Neural cell (in vitro differentiated cells): ENCODE measurements around the gene SLC12A7. TPM values are rescaled to one million over a fixed set of nuclear protein-coding genes. Genes with fewer than 3 reads are reported as not detected.

Experiments
- H2AFZ ChIP-seq: fragments of 200-600, 300-800 bp; sonication (generic), shearing (Covaris generic); 2 replicates; pipeline ENCODE4 v1.6.0; 2014; ENCODE audit warnings: low read depth, mild to moderate bottlenecking, antibody characterized with exemption, low read length, moderate library complexity
- H3F3A ChIP-seq: fragments of 200-600 bp; shearing (Covaris generic); 2 replicates; pipeline ENCODE4 v1.6.1; 2016; ENCODE audit warnings: mild to moderate bottlenecking, moderate library complexity, mixed read lengths, antibody characterized with exemption, low read length; ENCODE audit not compliant: insufficient read depth, poor library complexity, severe bottlenecking
- H3K27ac ChIP-seq: fragments of 200-600, 300-800 bp; sonication (generic), shearing (Covaris generic); 2 replicates; pipeline ENCODE4 v1.5.1; 2014; ENCODE audit warnings: mild to moderate bottlenecking, low read length, moderate library complexity
- H3K27me3 ChIP-seq: fragments of 300-800, 200-600 bp; sonication (generic), shearing (Covaris generic); 2 replicates; pipeline ENCODE4 v1.6.0; 2014; ENCODE audit warnings: mild to moderate bottlenecking, low read depth, low read length, moderate library complexity; ENCODE audit not compliant: insufficient read depth
- H3K36me3 ChIP-seq: fragments of 300-800, 200-600 bp; sonication (generic), shearing (Covaris generic); 2 replicates; pipeline ENCODE4 v1.5.1; 2014; ENCODE audit warnings: mild to moderate bottlenecking, antibody characterized with exemption, low read length, moderate library complexity; ENCODE audit not compliant: insufficient read depth
- H3K4me2 ChIP-seq: fragments of 300-800, 200-600 bp; sonication (generic), shearing (Covaris generic); 2 replicates; pipeline ENCODE4 v1.6.0; 2014; ENCODE audit warnings: mild to moderate bottlenecking, low read length
- H3K4me3 ChIP-seq: fragments of 300-800, 200-600 bp; sonication (generic), shearing (Covaris generic); 2 replicates; pipeline ENCODE4 v1.5.1; 2014; ENCODE audit warnings: mild to moderate bottlenecking, low read length, moderate library complexity
- H3K79me2 ChIP-seq: fragments of 200-600 bp; shearing (Covaris generic); replicated peaks from 2 replicates; pipeline ENCODE4 v1.6.0; 2014; ENCODE audit warnings: mild to moderate bottlenecking, low read length, moderate library complexity; ENCODE audit not compliant: insufficient read depth
- H3K9ac ChIP-seq: fragments of 300-800, 200-600 bp; sonication (generic), shearing (Covaris generic); 2 replicates; pipeline ENCODE4 v1.6.1; 2016; ENCODE audit warnings: mild to moderate bottlenecking, low read length, mixed read lengths
- H3K9me2 ChIP-seq: fragments of 200-600 bp; shearing (Covaris generic); 2 replicates; pipeline ENCODE4 v1.6.1; 2016; ENCODE audit warnings: mild to moderate bottlenecking, low read length, mixed read lengths; ENCODE audit not compliant: insufficient read depth
- H3K9me3 ChIP-seq: fragments of 200-600, 300-800 bp; sonication (generic), shearing (Covaris generic); 2 replicates; pipeline ENCODE4 v1.6.1; 2016; ENCODE audit warnings: mild to moderate bottlenecking, mixed run types, low read length, moderate library complexity, mixed read lengths
- H4K20me1 ChIP-seq: fragments of 200-600 bp; shearing (Covaris generic); 2 replicates; pipeline ENCODE4 v1.6.1; 2016; ENCODE audit warnings: mild to moderate bottlenecking, mixed run types; ENCODE audit not compliant: insufficient read depth
- EP300 ChIP-seq: fragments of 450-650 bp; conservative IDR thresholded peaks from 2 replicates; pipeline ENCODE4 v1.6.1; 2014; ENCODE audit warnings: antibody characterized with exemption, mild to moderate bottlenecking, moderate library complexity; ENCODE audit not compliant: poor library complexity, severe bottlenecking
- EZH2 ChIP-seq: fragments of 200-600, 300-800 bp; shearing (Covaris generic), sonication (generic); IDR thresholded peaks from 2 replicates; pipeline ENCODE4 v1.6.1; 2014; ENCODE audit warnings: antibody characterized with exemption, low read length, borderline replicate concordance, mild to moderate bottlenecking; ENCODE audit not compliant: insufficient read depth, poor library complexity, severe bottlenecking
- MXI1 ChIP-seq: fragments of 450-650 bp; conservative IDR thresholded peaks from 2 replicates; pipeline ENCODE4 v1.6.1; 2014; ENCODE audit warnings: antibody characterized with exemption, mild to moderate bottlenecking; ENCODE audit not compliant: poor library complexity, severe bottlenecking
- POLR2AphosphoS5 ChIP-seq: IDR thresholded peaks from 2 replicates; pipeline ENCODE4 v1.6.1; 2012
- RAD21 ChIP-seq: fragments of 450-650 bp; conservative IDR thresholded peaks from 2 replicates; pipeline ENCODE4 v1.6.1; 2014; ENCODE audit warnings: antibody characterized with exemption, mild to moderate bottlenecking, moderate library complexity
- SMC3 ChIP-seq: fragments of 450-650 bp; conservative IDR thresholded peaks from 2 replicates; pipeline ENCODE4 v1.6.1; 2014; ENCODE audit warnings: antibody characterized with exemption, mild to moderate bottlenecking, moderate library complexity; ENCODE audit not compliant: poor library complexity
- TAF1 ChIP-seq: IDR thresholded peaks from 2 replicates; pipeline ENCODE4 v1.6.1; 2012; ENCODE audit warnings: low read depth
- polyA plus RNA-seq: library from polyadenylated mRNA; depleted of rRNA; stranded (reverse); fragments of >200 nt; gene quantifications from 2 replicates; pipeline ENCODE4 v1.2.3, GENCODE V29; 2014
- TF ChIP-seq, protein P1 (sequence below): fragments of 450-650 bp; IDR thresholded peaks from 2 replicates; pipeline ENCODE4 v1.5.1; 2014; ENCODE audit warnings: antibody characterized with exemption, mild to moderate bottlenecking, moderate library complexity; ENCODE audit not compliant: poor library complexity, severe bottlenecking
- TF ChIP-seq, protein P2 (sequence below): IDR thresholded peaks from 2 replicates; pipeline ENCODE4 v1.6.1; 2012; ENCODE audit warnings: borderline replicate concordance

The SLC12A7 gene
- polyA plus RNA-seq, 1 donor from 2014 or later = 4.5 TPM

DNA sequence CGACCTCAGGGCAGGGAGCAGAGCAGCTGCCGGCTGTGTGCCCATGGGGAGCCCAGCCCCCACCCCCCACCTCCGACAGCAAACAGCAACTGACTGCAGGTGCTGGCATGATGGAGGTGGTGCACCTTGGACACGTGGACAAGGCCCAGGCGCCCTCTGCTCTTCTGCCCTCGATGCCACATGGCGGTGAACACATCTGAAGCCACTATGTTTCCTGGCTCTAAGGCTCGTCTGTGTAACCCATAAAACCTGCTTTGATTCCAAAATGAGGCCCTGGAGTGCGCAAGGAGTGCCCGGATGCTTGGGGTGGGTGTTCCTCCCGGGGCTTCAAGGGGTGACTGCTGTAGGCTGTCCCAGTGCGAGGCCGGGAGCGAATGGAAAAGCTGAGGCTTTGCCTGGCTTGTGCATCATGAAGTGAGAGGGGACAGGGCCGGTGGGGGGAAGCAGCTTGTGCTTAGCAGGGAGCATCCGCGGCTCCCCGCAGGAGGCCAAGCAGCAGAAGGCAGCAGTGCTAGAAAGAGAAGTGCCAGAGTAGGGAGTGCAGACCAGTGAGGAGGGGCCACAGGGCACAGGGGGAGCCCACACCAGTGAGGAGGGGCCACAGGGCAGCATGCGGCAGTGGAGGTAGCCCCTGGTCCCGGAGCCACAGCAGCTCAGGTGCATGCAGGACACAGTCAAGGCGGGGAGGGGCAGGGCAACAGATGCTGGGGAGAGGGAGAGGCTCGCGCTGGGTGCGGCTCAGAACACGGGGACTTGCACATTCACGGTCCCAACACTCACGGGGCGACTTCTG is 73.2 kb downstream of the SLC12A7 start:
- H2AFZ ChIP-seq = no peak overlapping the region
- no peak overlapping the region for H3K4me2 ChIP-seq
- H3K9me2 ChIP-seq = no peaks in the 10 kb centered on the region
- no peaks in the 10 kb centered on the region for H3K9me3 ChIP-seq
- H4K20me1 ChIP-seq = no peaks in the 10 kb centered on the region
- no peak overlapping the region for H3K4me3 ChIP-seq
- H3K36me3 ChIP-seq = no peaks in the 10 kb centered on the region
- TF ChIP-seq POLR2AphosphoS5 = no peak
- TF ChIP-seq EZH2 = no peak
- TF ChIP-seq, protein P1, sequence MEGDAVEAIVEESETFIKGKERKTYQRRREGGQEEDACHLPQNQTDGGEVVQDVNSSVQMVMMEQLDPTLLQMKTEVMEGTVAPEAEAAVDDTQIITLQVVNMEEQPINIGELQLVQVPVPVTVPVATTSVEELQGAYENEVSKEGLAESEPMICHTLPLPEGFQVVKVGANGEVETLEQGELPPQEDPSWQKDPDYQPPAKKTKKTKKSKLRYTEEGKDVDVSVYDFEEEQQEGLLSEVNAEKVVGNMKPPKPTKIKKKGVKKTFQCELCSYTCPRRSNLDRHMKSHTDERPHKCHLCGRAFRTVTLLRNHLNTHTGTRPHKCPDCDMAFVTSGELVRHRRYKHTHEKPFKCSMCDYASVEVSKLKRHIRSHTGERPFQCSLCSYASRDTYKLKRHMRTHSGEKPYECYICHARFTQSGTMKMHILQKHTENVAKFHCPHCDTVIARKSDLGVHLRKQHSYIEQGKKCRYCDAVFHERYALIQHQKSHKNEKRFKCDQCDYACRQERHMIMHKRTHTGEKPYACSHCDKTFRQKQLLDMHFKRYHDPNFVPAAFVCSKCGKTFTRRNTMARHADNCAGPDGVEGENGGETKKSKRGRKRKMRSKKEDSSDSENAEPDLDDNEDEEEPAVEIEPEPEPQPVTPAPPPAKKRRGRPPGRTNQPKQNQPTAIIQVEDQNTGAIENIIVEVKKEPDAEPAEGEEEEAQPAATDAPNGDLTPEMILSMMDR = no peak
- no peak for TF ChIP-seq RAD21
- TF ChIP-seq, protein P2, sequence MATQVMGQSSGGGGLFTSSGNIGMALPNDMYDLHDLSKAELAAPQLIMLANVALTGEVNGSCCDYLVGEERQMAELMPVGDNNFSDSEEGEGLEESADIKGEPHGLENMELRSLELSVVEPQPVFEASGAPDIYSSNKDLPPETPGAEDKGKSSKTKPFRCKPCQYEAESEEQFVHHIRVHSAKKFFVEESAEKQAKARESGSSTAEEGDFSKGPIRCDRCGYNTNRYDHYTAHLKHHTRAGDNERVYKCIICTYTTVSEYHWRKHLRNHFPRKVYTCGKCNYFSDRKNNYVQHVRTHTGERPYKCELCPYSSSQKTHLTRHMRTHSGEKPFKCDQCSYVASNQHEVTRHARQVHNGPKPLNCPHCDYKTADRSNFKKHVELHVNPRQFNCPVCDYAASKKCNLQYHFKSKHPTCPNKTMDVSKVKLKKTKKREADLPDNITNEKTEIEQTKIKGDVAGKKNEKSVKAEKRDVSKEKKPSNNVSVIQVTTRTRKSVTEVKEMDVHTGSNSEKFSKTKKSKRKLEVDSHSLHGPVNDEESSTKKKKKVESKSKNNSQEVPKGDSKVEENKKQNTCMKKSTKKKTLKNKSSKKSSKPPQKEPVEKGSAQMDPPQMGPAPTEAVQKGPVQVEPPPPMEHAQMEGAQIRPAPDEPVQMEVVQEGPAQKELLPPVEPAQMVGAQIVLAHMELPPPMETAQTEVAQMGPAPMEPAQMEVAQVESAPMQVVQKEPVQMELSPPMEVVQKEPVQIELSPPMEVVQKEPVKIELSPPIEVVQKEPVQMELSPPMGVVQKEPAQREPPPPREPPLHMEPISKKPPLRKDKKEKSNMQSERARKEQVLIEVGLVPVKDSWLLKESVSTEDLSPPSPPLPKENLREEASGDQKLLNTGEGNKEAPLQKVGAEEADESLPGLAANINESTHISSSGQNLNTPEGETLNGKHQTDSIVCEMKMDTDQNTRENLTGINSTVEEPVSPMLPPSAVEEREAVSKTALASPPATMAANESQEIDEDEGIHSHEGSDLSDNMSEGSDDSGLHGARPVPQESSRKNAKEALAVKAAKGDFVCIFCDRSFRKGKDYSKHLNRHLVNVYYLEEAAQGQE = no peak
- TF ChIP-seq SMC3 = no peak
- TF ChIP-seq MXI1 = no peak
- TF ChIP-seq TAF1 = no peak
- TF ChIP-seq EP300 = no peak
- H3K27ac ChIP-seq = no peak overlapping the region
- no peak overlapping the region for H3K9ac ChIP-seq
- H3K27me3 ChIP-seq = no peaks in the 10 kb centered on the region
- H3F3A ChIP-seq = no peaks in the 10 kb centered on the region
- no peaks in the 10 kb centered on the region for H3K79me2 ChIP-seq

DNA sequence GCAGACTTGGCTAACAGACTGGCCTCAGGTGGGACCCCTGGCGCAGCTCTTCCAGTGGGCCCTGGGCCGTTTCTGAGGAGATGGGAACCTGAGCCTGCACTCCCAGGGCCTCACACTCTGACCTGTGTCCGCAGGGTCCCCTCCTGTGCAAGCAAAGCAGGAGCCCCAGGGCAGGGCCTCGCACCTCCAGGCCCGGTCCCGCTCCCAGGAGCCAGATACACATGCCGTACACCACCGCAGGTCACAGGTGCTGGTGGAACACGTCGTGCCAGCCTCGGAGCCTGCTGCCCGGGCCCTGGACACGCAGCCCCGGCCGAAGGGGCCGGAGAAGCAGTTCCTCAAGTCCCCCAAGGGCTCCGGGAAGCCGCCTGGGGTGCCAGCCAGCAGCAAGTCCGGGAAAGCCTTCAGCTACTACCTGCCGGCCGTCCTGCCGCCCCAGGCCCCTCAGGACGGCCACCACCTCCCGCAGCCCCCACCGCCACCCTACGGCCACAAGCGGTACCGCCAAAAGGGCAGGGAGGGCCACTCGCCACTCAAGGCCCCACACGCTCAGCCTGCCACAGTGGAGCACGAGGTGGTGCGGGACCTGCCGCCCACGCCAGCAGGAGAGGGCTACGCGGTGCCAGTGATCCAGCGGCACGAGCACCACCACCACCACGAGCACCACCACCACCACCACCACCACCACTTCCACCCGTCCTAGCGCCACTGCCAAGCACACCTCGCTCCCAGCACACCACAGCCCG is 74.0 kb downstream of the SLC12A7 start:
- H3K79me2 ChIP-seq = no peaks in the 10 kb centered on the region
- no peak overlapping the region for H3K27ac ChIP-seq
- H3K9ac ChIP-seq = no peak overlapping the region
- H3K36me3 ChIP-seq = no peaks in the 10 kb centered on the region
- no peaks in the 10 kb centered on the region for H3K27me3 ChIP-seq
- H3F3A ChIP-seq = no peaks in the 10 kb centered on the region
- H3K9me2 ChIP-seq = no peaks in the 10 kb centered on the region
- H3K4me3 ChIP-seq = no peak overlapping the region
- H4K20me1 ChIP-seq = no peaks in the 10 kb centered on the region
- H2AFZ ChIP-seq = no peak overlapping the region
- no peak overlapping the region for H3K4me2 ChIP-seq
- no peaks in the 10 kb centered on the region for H3K9me3 ChIP-seq
- TF ChIP-seq POLR2AphosphoS5 (no peak), SMC3 (no peak), TAF1 (no peak), EP300 (no peak), RAD21 (no peak), MXI1 (no peak), EZH2 (no peak)
- TF ChIP-seq, protein P1 = no peak
- TF ChIP-seq, protein P2 = no peak
